ENCODE results near the gene RPL41.
A peak's percentile ranks its signal among the peaks of the same experiment; 100 is the strongest.

Gene RPL41

GRCh38 chr12:56120158-56120846, 3.9 kb downstream of the RPL41 start:
- no peak overlapping the region for H3K4me3 ChIP-seq (ENCODE audit: low read depth, low read length)
- TF ChIP-seq CTCF (IDR thresholded peaks at IDR 0.05; ENCODE audit: borderline replicate concordance, insufficient read depth, low read depth, low read length): no peak

GRCh38 chr12:56121204-56121870, 4.9 kb downstream of the RPL41 start:
- TF ChIP-seq CTCF (IDR thresholded peaks at IDR 0.05; ENCODE audit: borderline replicate concordance, insufficient read depth, low read depth, low read length): no peak
- H3K4me3 ChIP-seq (ENCODE audit: low read depth, low read length): no peak overlapping the region

GRCh38 chr12:56122637-56123036, 6.2 kb downstream of the RPL41 start:
- TF ChIP-seq CTCF (IDR thresholded peaks at IDR 0.05; ENCODE audit: borderline replicate concordance, insufficient read depth, low read depth, low read length): no peak
- H3K4me3 ChIP-seq (ENCODE audit: low read depth, low read length): no peak overlapping the region

GRCh38 chr12:56124133-56124532, 7.7 kb downstream of the RPL41 start:
- no peak overlapping the region for H3K4me3 ChIP-seq (ENCODE audit: low read depth, low read length)
- TF ChIP-seq CTCF (IDR thresholded peaks at IDR 0.05; ENCODE audit: borderline replicate concordance, insufficient read depth, low read depth, low read length): no peak

- TF ChIP-seq CTCF (IDR thresholded peaks at IDR 0.05; ENCODE audit: borderline replicate concordance, insufficient read depth, low read depth, low read length): no peak
Measured at GRCh38 chr12:56126732-56127239, 10.4 kb downstream of the RPL41 start.

GRCh38 chr12:56127485-56127887, 11.1 kb downstream of the RPL41 start:
- H3K4me3 ChIP-seq (ENCODE audit: low read depth, low read length): peak overlapping the region; percentile 24
- no peak for TF ChIP-seq CTCF (IDR thresholded peaks at IDR 0.05; ENCODE audit: borderline replicate concordance, insufficient read depth, low read depth, low read length)

More at GRCh38 chr12:56126732-56127239, 10.4 kb downstream of the RPL41 start:
- H3K4me3 ChIP-seq (ENCODE audit: low read depth, low read length): no peak overlapping the region

All from GM12875 (cell line).